Measurements from ENCODE around the gene WDR64. TPM values are rescaled to one million over a fixed set of nuclear protein-coding genes. Genes with fewer than 3 reads are reported as not detected.

The WDR64 gene
- total RNA-seq, 1 donor from 2014 or later: 0.44 TPM

- intact Hi-C loops (cut with micrococcal nuclease): no loop called here
These were observed 176.5 kb downstream of the WDR64 start for GRCh38 chr1:241828463-241829021.

- intact Hi-C loops (cut with micrococcal nuclease): no loop called here
These were observed 177.4 kb downstream of the WDR64 start for GRCh38 chr1:241829468-241829867.

GRCh38 chr1:241834733-241835377, 182.8 kb downstream of the WDR64 start:
- intact Hi-C loops (cut with micrococcal nuclease): loop anchor here (1.0 kb wide), 2 partner anchors 224 to 304 kb away; no protein-coding TSS in a partner anchor

DNA sequence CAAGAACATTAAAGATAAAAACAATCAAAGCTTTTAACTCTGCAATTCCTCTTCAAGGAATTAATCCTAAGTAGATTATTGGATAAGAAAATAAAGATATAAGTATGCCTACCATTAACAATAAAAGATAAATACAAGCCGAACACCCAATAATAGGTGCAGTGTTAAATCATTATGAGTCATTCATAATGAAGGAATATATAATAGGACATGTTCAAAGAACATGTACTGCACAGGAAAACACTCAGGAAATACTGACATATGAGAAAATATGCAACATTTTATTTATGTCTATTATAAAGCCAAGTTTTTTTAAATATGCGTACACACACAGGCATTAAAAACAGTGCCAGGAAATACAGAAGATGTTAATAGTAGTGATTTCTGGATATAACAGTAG, 184.9 kb downstream of the WDR64 start:
- intact Hi-C loops (cut with micrococcal nuclease): no loop called here

- intact Hi-C loops (cut with micrococcal nuclease): no loop called here
These were observed 185.3 kb downstream of the WDR64 start for GRCh38 chr1:241837416-241837815.

- intact Hi-C loops (cut with micrococcal nuclease): no loop called here
These were observed 185.8 kb downstream of the WDR64 start for GRCh38 chr1:241837901-241838300.

DNA sequence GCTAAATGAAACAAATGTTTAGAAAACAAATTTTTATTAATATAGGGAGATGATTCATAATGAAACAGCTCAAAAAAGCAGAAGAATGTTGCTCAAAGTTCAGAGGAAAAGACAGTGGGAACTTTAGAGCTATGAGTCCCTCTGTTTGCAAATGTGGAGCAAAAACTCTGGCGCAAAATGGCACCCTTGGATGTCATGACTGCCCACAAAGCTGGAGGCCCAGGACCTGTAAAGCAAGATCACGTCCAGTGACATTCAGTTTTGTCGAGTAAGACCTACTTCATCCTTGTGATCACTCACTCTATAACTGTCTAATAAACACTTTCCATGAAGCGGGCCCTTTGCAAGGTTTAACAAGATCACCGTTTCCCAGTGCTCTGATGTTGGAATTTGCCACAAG, 186.8 kb downstream of the WDR64 start:
- intact Hi-C loops (cut with micrococcal nuclease): no loop called here

GRCh38 chr1:241839369-241839979, 187.4 kb downstream of the WDR64 start:
- intact Hi-C loops (cut with micrococcal nuclease): no loop called here

GRCh38 chr1:241840164-241840563, 188.1 kb downstream of the WDR64 start:
- intact Hi-C loops (cut with micrococcal nuclease): no loop called here

DNA sequence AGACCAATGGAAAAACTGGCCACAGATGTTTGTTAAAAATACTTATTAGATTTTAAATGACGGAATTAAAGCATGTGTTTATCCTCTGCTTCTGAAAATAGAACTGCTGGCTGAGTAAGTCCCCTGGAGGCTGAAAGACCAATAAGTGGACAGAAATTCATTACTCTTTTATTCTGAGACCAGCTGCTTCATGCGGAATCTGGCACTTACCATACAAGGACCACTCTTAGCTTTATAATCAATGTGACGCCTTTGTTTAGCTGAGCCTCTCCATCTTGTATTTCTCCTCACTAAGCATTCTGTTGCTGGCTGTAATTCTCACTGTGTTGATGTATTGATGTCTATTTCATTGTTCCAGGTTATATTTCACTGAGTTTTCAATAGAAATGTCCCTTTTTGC, 189.6 kb downstream of the WDR64 start:
- intact Hi-C loops (cut with micrococcal nuclease): no loop called here

GRCh38 chr1:241842565-241842964, 190.5 kb downstream of the WDR64 start:
- intact Hi-C loops (cut with micrococcal nuclease): no loop called here

DNA sequence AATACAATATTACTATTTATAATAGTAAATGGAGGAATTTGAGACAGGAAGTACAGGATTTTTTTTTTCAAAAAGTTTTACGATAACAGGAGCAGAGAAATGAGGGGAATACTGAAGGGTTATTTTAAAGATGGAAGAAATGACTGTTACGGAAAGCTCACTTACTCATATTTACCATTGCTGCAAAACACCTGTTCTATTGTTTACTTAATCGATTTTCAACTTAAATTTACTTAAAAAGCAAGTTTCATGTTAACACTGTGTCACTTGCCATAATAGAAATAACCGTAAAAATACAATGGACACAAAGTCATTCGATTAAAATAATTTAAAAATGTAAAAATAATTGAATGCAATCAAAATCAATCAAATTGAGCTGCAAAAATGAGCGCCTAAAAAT, 192.5 kb downstream of the WDR64 start:
- intact Hi-C loops (cut with micrococcal nuclease): no loop called here

DNA sequence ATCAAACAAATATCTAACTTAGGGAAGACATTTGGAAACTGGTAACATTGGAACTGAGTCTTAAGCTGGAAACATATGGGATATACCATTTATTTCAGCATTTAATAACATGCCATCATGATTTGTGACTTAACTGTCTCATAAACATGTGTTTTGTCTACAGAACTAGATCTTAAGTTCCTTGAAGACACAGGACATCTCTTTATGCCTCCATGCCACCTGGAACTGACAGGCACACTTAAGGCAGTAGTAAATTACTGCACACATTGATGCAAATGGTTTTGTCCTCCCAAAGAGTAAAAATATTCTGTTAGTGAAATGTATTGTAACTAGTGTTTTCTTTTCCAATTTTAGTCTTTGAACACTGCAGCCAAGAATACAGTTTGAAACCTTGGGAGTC, 194.3 kb downstream of the WDR64 start:
- intact Hi-C loops (cut with micrococcal nuclease): loop anchor here (5.0 kb wide), 1 partner anchor 151 kb away; the partner anchor contains the start of gene MAP1LC3C

GRCh38 chr1:241846862-241847539, 194.9 kb downstream of the WDR64 start:
- intact Hi-C loops (cut with micrococcal nuclease): loop anchor here (1.0 to 5.0 kb wide), 7 partner anchors 150 to 1408 kb away; partner anchors contain the start of genes CEP170, CHML, FH and MAP1LC3C

GRCh38 chr1:241847540-241847795, 195.4 kb downstream of the WDR64 start:
- intact Hi-C loops (cut with micrococcal nuclease): loop anchor here (1.0 to 5.0 kb wide), 7 partner anchors 150 to 1408 kb away; partner anchors contain the start of genes CEP170, CHML, FH and MAP1LC3C

- intact Hi-C loops (cut with micrococcal nuclease): loop anchor here (1.0 to 5.0 kb wide), 7 partner anchors 149 to 1407 kb away; partner anchors contain the start of genes CEP170, CHML, FH and MAP1LC3C
These were observed 196.0 kb downstream of the WDR64 start, which contains the start of gene EXO1 for GRCh38 chr1:241847796-241848685. TSS of gene EXO1 (plus strand) at chr1:241848204. CDS start at chr1:241850426, 2,222 bp downstream.

- intact Hi-C loops (cut with micrococcal nuclease): loop anchor here (5.0 kb wide), 1 partner anchor 148 kb away; the partner anchor contains the start of gene MAP1LC3C
These were observed 196.7 kb downstream of the WDR64 start for GRCh38 chr1:241848686-241849344.

- intact Hi-C loops (cut with micrococcal nuclease): loop anchor here (5.0 kb wide), 1 partner anchor 148 kb away; the partner anchor contains the start of gene MAP1LC3C
These were observed 197.2 kb downstream of the WDR64 start for GRCh38 chr1:241849345-241849695.
